ENCODE results near the gene EOLA1. TPM values are rescaled to one million over a fixed set of nuclear protein-coding genes. Genes with fewer than 3 reads are reported as not detected.

Gene EOLA1
- total and polyA plus RNA-seq, 2 of the 4 experiments (the other 2 are of a cell fraction) = 15.5 to 16.8 TPM

GRCh38 chrX:149515954-149516602 lies 24.7 kb upstream of the EOLA1 start:
- CTCF ChIA-PET = no interaction called here
- no peak overlapping the region for H2BK120ac ChIP-seq (ENCODE audit: low read depth, low read length)
- in situ Hi-C loops (cut with MboI; ENCODE audit: low sequenced_read_pairs) = loop anchor here (25.0 kb wide), 1 partner anchor 1221 kb away; no protein-coding TSS in a partner anchor

More at GRCh38 chrX:149515954-149516602, 24.7 kb upstream of the EOLA1 start:
- H3K4me2 ChIP-seq (ENCODE audit: low read depth, low read length) = no peak overlapping the region
- DNase-seq = no peak
- H2BK15ac ChIP-seq (ENCODE audit: low read depth, low read length) = no peak overlapping the region
- ATAC-seq (ENCODE audit: low read depth) = no peak
- no peaks in the 10 kb centered on the region for H3K9me1 ChIP-seq (ENCODE audit: insufficient read depth, low read length)
- no peak overlapping the region for H2BK5ac ChIP-seq (ENCODE audit: low read depth, low read length, poor library complexity, severe bottlenecking)
- H2AK5ac ChIP-seq (ENCODE audit: low read depth, low read length) = no peak overlapping the region
- no peak overlapping the region for H4K8ac ChIP-seq (ENCODE audit: low read depth in 2 of 2, low read length in 2 of 2)
- H3K4ac ChIP-seq (ENCODE audit: low read depth, low read length) = no peak overlapping the region
- no TSS peak for BruUV-seq (replicated peaks)
- WGBS, 2 experiments (ENCODE audit: extremely low coverage in 2 of 2, insufficient read length in 1 of 2) = no CpG with 5 or more reads among the region's 4 CpGs
- no peak overlapping the region for H3K4me3 ChIP-seq (ENCODE audit: insufficient read depth, low read depth, low read length)
- no peak overlapping the region for H3K14ac ChIP-seq (replicated peaks; ENCODE audit: low read depth, low read length)
- H3K36me3 ChIP-seq (ENCODE audit: control insufficient read depth, insufficient read depth, low read length) = no peaks in the 10 kb centered on the region
- 0 out of 2 replicates have a peak, but pooled peaks cover under 1% of the 10 kb centered on the region for H3K4me1 ChIP-seq (ENCODE audit: control insufficient read depth, insufficient read depth, low read length)
- H3K9me3 ChIP-seq (ENCODE audit: control insufficient read depth, insufficient read depth, low read length) = no peaks in the 10 kb centered on the region
- H3K9ac ChIP-seq (ENCODE audit: low read depth, low read length) = no peak overlapping the region
- dilution Hi-C loops (cut with HindIII; ENCODE audit: low sequenced_read_pairs, unreplicated experiment) (no loop called here), intact Hi-C loops (cut with micrococcal nuclease) (no loop called here)
- POLR2A ChIA-PET (ENCODE audit: unreplicated experiment) = no interaction called here
- no peak overlapping the region for H3K18ac ChIP-seq (ENCODE audit: low read depth, low read length)
- H2BK20ac ChIP-seq (ENCODE audit: low read depth, low read length) = no peak overlapping the region
- no peaks in the 10 kb centered on the region for H4K20me1 ChIP-seq (ENCODE audit: insufficient read depth, low read length)
- H4K91ac ChIP-seq (ENCODE audit: insufficient read depth, low read depth, low read length) = no peak overlapping the region
- H3K23ac ChIP-seq (ENCODE audit: low read depth, low read length) = no peak overlapping the region
- H3K79me1 ChIP-seq (ENCODE audit: low read depth in 1 of 2, low read length in 2 of 2) = no peaks in the 10 kb centered on the region
- no peak overlapping the region for H4K5ac ChIP-seq (ENCODE audit: low read depth, low read length)
- H3K27ac ChIP-seq (ENCODE audit: insufficient read depth, low read length) = no peak overlapping the region
- TF ChIP-seq CTCF (conservative IDR thresholded peaks at IDR 0.05; ENCODE audit: low read depth, low read length) (no peak), FOS (IDR thresholded peaks at IDR 0.05; ENCODE audit: low read depth, low read length) (no peak), BHLHE40 (IDR thresholded peaks at IDR 0.05; ENCODE audit: low read depth, low read length) (no peak), MAFK (IDR thresholded peaks at IDR 0.05; ENCODE audit: low read depth, low read length) (no peak), MXI1 (IDR thresholded peaks at IDR 0.05; ENCODE audit: borderline replicate concordance, low read depth, low read length) (no peak)
- H3K56ac ChIP-seq (ENCODE audit: extremely low read depth, insufficient read depth, low read length) = no peak overlapping the region
- H2AK9ac ChIP-seq (replicated peaks; ENCODE audit: low read depth, low read length, poor library complexity) = peak overlapping the region; percentile 18
- no peak overlapping the region for H2AFZ ChIP-seq (replicated peaks; ENCODE audit: low read length, poor library complexity)
- peaks cover under 1% of the 10 kb centered on the region; the same call in 1 of the 2 replicates for H3K27me3 ChIP-seq (ENCODE audit: control insufficient read depth, insufficient read depth, low read length)
